OCI-LY3 (cell line): ENCODE measurements around the gene DDX49.

Experiments
- EZH2phosphoT487 ChIP-seq: fragments of 200-600 bp; shearing (Covaris generic); IDR thresholded peaks from 2 replicates; pipeline ENCODE4 v1.6.1; 2018; ENCODE audit warnings: antibody characterized with exemption, mixed run types, low read depth
- TF ChIP-seq, protein P1 (sequence below): fragments of 200-600, 300-600 bp; sonication (generic); IDR thresholded peaks from 2 replicates; pipeline ENCODE4 v1.5.1; 2014; ENCODE audit warnings: antibody characterized with exemption, low read length, low read depth

DNA sequence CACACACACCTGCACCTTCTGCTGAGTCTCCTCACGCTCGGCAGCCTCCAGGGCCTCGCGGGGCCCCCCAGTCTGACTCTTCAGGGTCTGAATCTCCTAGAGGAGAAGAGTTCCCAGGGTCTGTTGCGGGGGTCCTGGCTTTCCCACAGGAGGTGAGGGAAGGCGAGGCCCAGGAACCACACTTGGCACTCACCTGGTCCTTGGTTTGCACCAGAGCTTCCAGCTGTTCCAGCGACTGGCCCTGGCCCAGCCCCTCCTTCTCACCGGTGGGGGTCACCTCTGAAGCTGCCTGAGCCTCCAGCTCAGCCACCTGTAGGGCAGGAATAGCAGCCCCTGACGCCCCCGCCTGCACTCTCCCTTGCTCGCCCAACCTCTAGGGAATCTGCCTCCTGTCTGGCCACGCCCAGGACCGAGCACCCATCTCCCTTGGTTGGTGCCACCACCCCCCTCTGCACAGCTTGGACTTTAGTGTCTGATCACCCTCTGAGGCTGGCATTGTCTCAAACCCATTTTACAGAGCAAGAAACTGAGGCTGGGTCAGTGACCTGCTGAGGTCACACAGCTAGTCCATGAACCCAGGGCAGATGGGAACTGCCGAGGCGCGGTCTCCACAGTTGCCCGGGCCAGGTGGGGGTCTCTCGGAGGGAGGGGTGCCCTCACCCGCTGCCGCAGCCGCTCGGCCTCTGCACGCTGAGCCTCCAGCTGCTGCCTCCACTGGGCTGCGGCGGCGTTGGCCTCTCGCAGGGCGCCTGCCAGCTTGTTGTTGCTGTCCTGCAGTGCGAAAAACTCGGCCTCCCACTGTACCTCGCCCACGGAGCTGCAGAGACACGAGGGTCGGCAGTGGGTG lies 12.0 kb downstream of the DDX49 start:
- TF ChIP-seq, protein P1, sequence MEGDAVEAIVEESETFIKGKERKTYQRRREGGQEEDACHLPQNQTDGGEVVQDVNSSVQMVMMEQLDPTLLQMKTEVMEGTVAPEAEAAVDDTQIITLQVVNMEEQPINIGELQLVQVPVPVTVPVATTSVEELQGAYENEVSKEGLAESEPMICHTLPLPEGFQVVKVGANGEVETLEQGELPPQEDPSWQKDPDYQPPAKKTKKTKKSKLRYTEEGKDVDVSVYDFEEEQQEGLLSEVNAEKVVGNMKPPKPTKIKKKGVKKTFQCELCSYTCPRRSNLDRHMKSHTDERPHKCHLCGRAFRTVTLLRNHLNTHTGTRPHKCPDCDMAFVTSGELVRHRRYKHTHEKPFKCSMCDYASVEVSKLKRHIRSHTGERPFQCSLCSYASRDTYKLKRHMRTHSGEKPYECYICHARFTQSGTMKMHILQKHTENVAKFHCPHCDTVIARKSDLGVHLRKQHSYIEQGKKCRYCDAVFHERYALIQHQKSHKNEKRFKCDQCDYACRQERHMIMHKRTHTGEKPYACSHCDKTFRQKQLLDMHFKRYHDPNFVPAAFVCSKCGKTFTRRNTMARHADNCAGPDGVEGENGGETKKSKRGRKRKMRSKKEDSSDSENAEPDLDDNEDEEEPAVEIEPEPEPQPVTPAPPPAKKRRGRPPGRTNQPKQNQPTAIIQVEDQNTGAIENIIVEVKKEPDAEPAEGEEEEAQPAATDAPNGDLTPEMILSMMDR: no peak
- no peak for TF ChIP-seq EZH2phosphoT487
